HG02981 (cell line): ENCODE data around the gene CLRN2.
"Not testable (repeated sequence)": the region's sequence is repeated elsewhere in the genome, so short reads cannot be mapped to it uniquely, and the experiment has no call there.

ENCODE experiments used
- ATAC-seq: cut with Tn5 transposase; IDR thresholded peaks from one replicate; pipeline ENCODE4 v1.9.1; 2021; ENCODE audit warnings: mild to moderate bottlenecking, moderate library complexity; ENCODE audit not compliant: unreplicated experiment

Gene CLRN2

GRCh38 chr4:17544205-17544604, 29.2 kb downstream of the CLRN2 start:
- ATAC-seq: no peak

GRCh38 chr4:17544831-17545234, 29.9 kb downstream of the CLRN2 start:
- no peak for ATAC-seq

GRCh38 chr4:17545374-17546140, 30.6 kb downstream of the CLRN2 start:
- no peak for ATAC-seq

- ATAC-seq: no peak
These were observed 31.3 kb downstream of the CLRN2 start for GRCh38 chr4:17546222-17546621.

- ATAC-seq: no peak
These were observed 31.7 kb downstream of the CLRN2 start for GRCh38 chr4:17546678-17547077.

GRCh38 chr4:17550549-17550948, 35.6 kb downstream of the CLRN2 start:
- ATAC-seq: no peak

GRCh38 chr4:17552427-17552826, 37.5 kb downstream of the CLRN2 start:
- no peak for ATAC-seq

- ATAC-seq: no peak
These were observed 39.6 kb downstream of the CLRN2 start for GRCh38 chr4:17554568-17554967.

- no peak for ATAC-seq
These were observed 41.5 kb downstream of the CLRN2 start for GRCh38 chr4:17556498-17556897.

- no peak for ATAC-seq
These were observed 42.9 kb downstream of the CLRN2 start for GRCh38 chr4:17557880-17558279.

GRCh38 chr4:17558941-17559708, 44.2 kb downstream of the CLRN2 start:
- ATAC-seq: no peak

- ATAC-seq: no peak
These were observed 44.7 kb downstream of the CLRN2 start for GRCh38 chr4:17559709-17560048.

- ATAC-seq: no peak
These were observed 45.2 kb downstream of the CLRN2 start for GRCh38 chr4:17560065-17560673.

- no peak for ATAC-seq
These were observed 46.4 kb downstream of the CLRN2 start for GRCh38 chr4:17561195-17561909.

- ATAC-seq: no peak
These were observed 47.2 kb downstream of the CLRN2 start for GRCh38 chr4:17562157-17562556.

- ATAC-seq: no peak
These were observed 50.9 kb downstream of the CLRN2 start for GRCh38 chr4:17565846-17566245.

- no peak for ATAC-seq
These were observed 52.3 kb downstream of the CLRN2 start for GRCh38 chr4:17567271-17567670.

GRCh38 chr4:17574206-17574605, 59.2 kb downstream of the CLRN2 start:
- no peak for ATAC-seq

- ATAC-seq: not testable (repeated sequence)
These were observed 60.2 kb downstream of the CLRN2 start for GRCh38 chr4:17575177-17575576.
